GM18519 (cell line): ENCODE data around the gene GINS2.

Experiments used
- ATAC-seq: cut with Tn5 transposase; IDR thresholded peaks from one replicate; pipeline ENCODE4 v1.9.1; 2021; ENCODE audit warnings: mild to moderate bottlenecking, moderate library complexity; ENCODE audit not compliant: unreplicated experiment, low FRiP score

GINS2 gene

GRCh38 chr16:85688586-85689284 is at the start of gene GINS2:
TSS of gene GINS2 (minus strand) at chr16:85688954. CDS start at chr16:85688898, 56 bp downstream.
- peak; percentile 80 for ATAC-seq

- ATAC-seq, result no peak
Observed at GRCh38 chr16:85736921-85737320, 48.2 kb upstream of the GINS2 start.

GRCh38 chr16:85735946-85736345 is 47.2 kb upstream of the GINS2 start:
- ATAC-seq, result no peak

- no peak for ATAC-seq
Observed at GRCh38 chr16:85735225-85735635, 46.5 kb upstream of the GINS2 start.

DNA sequence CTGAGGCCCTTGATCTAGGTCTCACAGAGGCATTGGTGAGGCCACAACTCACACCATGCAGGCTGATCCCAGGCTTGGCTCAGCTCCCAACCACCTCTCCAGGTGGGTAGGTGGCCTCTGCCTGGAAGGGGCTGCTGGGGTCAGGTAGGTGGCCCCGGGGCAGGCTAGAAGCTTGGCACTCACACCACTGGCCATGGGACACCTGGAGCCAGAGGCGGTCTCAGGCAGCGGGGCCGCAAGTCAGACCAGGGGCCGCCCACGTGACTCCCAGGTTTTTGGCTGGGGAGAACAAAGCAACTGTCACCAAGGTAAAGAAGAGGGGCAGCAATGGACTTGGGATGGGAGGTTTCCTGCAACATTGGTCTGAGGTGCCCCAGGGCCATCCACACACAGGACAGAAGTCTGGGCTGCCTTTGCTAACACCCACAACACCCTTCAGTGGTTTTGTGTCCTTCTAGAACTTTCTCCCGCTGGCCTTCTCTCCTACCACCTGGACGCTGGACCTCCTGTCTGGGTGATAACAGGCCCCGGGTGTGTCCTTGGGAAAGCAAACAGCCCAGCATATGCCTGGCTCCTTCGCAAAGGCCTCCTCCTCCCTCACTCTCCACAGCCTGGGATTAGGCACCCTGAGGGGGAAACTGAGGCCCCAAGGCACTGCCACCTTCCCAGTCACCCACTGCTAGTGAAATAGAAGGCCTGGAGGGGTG is 45.7 kb upstream of the GINS2 start:
- ATAC-seq, result no peak

GRCh38 chr16:85733839-85734170 is 45.1 kb upstream of the GINS2 start:
- ATAC-seq, result no peak

DNA sequence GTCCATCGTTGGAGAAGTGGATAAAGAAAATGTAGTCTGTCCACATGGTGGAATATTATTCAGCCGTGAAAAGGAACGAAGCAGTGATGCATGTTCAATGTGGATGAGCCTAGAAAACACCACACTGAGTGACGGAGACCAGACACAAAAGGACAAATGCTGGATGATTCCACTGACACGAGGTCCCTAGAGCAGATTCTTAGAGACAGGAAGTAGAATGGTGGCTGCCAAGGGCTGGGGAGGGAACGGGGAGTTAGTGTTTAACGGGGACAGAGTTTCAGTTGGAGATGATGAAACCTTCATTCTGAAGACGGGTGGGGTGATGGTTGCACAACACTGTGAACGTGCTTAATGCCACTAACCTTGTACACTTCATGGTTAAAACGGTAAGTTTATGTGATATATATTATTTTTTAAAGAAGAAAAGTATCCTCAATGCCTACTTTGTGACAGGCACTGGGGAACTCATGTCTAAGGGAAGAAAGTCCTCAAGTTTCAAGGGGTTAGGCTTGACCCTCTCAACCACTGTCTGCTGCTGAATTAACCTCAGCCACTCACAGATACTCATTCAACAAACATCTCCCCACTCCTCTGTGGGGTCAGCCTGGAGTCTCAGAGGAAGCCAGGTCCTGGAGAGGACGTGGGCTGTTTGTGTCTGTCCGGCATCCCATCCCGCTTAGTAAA is 44.5 kb upstream of the GINS2 start:
- no peak for ATAC-seq

DNA sequence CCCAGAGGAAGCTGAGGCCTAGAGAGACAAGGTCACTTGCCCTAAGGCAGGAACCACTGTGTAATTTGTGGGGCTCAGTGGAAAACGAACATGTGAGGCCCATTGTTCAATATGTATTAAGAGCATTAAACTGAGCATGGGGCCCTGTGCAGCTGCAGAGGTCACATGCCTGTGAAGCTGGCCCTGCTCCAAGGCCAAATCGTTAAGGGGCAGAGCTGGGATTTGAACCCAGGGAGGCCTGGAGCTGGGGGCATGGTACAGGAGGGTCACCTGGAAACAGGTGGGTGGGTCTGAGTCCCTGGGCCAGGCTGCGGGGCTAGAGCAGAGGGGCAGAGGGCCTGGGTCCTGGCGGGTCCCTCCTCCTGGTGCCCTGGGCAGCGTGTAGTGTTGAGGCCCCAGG is 42.4 kb upstream of the GINS2 start:
- no peak for ATAC-seq

GRCh38 chr16:85730186-85730465 is 41.4 kb upstream of the GINS2 start:
- no peak for ATAC-seq

GRCh38 chr16:85729452-85730185 is 40.9 kb upstream of the GINS2 start:
- ATAC-seq, result no peak

DNA sequence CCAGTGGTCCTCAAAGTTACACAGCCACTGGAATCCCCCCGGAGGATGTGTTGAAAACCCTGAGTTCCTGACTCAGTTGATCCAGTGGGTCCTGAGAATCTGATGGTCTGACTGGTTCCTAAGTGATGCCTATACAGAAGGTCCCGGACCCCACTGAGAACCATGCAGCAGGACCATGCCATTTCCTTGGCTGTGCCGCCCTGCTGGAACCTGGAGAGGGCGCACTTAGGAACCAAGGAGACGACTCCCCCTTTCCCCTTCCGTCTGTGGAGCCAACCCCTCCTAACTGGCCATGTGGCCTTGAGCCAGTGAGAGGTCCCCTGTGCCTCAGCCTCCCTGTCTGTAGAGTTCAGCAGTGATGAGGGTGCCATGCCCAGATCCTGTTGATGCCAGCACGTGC is 40.1 kb upstream of the GINS2 start:
- no peak for ATAC-seq

GRCh38 chr16:85724936-85725335 is 36.2 kb upstream of the GINS2 start:
- ATAC-seq, result no peak

DNA sequence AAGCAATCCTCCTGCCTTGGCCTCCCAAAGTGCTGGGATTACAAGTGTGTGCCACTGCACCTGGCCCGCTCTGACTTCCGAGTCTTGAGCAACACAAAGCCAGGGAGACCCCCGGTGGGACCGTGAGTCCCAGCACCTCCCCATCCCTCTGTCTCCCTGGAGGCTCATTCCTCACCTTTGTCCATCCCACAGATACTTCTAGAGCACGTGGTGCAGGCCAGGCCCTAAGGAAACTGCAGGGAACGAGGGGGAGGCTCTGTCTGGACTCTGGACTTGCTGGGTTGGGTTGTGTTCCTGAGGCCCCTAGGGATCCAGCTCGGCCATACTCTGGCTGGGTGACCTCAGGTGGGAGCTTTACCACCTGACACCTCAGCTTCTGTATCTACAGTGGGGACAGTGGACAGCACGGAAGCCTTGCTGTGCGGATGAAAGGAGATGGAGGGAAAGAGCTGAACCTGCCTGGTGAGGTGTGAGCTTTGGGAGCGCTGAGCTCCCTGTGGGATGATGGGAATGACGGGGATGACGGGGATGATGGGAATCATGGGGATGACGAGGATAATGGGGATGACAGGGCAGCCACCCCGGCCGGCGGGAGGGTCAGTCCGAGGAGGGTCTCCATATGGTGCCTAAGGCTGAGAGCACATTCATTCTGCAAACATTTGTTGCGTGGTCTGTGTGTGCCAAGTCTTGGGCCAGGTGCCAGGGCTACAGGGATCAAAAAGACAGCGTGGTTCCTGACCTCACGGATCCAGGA is 35.5 kb upstream of the GINS2 start:
- ATAC-seq, result no peak

GRCh38 chr16:85722128-85722893 is 33.6 kb upstream of the GINS2 start:
- ATAC-seq, result no peak

DNA sequence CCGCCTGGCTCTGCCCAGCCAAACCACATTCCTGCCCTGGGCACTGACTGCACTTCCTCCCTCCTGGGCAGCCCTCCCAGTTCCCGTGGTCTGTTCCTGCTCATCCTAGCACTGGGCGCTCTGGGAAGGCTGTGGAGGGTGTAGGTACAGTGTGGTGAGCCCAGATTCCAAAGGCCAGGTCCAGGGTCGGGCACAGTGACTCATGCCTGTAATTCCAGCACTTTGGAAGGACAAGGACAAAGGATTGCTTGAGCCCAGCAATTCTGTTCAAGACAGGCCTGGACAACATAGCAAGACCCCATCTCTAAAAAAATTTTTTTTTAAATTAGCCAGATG is 31.5 kb upstream of the GINS2 start:
- ATAC-seq, result no peak

DNA sequence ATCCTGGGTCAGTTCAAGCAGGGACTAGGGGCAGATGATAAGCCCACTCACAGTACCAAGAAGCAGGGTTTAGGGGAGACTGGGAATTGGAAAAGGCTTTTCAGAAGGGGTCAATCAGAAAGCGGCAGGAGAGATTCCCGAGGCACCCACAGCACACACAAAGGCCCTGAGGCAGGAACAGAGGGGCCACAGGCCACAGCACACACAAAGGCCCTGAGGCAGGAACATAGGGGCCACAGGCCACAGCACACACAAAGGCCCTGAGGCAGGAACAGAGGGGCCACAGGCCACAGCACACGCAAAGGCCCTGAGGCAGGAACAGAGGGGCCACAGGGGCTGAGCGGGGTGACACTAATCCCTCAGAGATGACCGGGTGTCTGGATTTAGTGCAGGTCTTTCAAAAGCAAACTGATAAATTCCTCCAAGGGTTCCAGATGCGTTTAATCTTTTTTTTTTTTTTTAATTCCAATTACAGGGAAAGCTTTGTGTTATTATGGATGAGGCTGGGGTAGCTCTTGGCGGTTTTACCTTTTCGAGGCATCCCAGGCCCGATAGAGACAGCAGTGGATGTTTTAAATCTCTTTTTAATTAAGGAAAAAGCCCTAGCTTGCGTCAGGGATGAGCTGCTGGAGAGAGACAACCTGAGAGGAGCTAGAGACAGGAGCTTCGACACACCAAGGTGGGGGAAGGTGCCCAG is 31.0 kb upstream of the GINS2 start:
- no peak for ATAC-seq

DNA sequence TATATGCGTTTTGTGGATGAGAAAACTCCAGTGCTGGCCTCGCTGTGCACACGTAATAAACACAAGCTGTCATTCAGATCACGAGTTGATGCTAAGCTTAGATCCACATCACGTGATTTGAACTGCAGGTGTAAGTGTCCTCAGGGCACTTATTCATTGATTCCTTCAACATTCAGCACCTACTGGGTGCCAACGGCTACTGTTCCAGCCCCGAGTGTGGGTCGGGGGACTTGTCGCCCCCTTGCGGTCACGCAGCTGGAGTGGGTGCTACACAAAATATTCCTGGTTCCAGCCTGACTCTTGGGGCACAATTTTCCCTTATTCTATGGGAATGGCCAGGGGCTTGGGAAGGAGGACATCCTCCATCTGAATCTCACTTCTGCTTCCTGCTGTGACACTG is 29.9 kb upstream of the GINS2 start:
- ATAC-seq, result no peak

DNA sequence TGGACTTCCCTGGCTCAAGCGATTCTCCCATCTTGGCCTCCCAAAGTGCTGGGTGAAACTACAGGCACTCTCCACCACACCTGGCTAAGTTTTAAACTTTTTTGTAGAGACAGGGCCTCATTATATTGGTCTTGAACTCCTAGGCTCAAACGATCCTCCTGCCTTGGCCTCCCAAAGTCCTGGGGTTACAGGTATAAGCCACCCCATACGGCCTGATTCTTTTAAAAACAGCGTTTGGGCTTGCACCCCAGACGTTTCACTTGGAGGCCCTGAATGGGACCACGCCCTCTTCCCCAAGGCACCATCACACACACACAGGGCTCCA is 29.4 kb upstream of the GINS2 start:
- ATAC-seq, result no peak

- no peak for ATAC-seq
Observed at GRCh38 chr16:85717393-85718152, 28.8 kb upstream of the GINS2 start.
